MCF 10A (cell line): ENCODE results near the gene LRFN2. TPM values are rescaled to one million over a fixed set of nuclear protein-coding genes. Genes with fewer than 3 reads are reported as not detected.

Experiments
- BruUV-seq: library from RNA; stranded (reverse); fragments of 400-500 nt; replicated peaks from 2 replicates; lab custom pipeline; 2021; lab: Mats Ljungman, UMichigan
- CTCF ChIA-PET: fragments of 300-600 bp; sonication (Branson Sonifier 250); formaldehyde crosslinking; extraction: SDS; loops from one replicate; lab custom pipeline; 2021; ENCODE audit warnings: antibody characterized with exemption, inconsistent platforms; lab: Yijun Ruan, JAX
- POLR2A ChIA-PET: fragments of 300-600, 350-650 bp; sonication (Branson Sonifier 250); formaldehyde crosslinking; extraction: SDS; loops from one replicate; lab custom pipeline; 2020; ENCODE audit warnings: antibody characterized with exemption, inconsistent platforms; lab: Yijun Ruan, JAX
- DNase-seq: peaks from one replicate; pipeline ENCODE4 v3.0.0-alpha.2; 2018; ENCODE audit not compliant: unreplicated experiment
- H3K27ac Mint-ChIP-seq: one replicate; pipeline ENCODE4 v1.8.0; 2022; ENCODE audit warnings: mild to moderate bottlenecking, low read depth, mixed read lengths; ENCODE audit not compliant: unreplicated experiment
- H3K27me3 Mint-ChIP-seq: one replicate; pipeline ENCODE4 v1.8.0; 2022; ENCODE audit warnings: mixed read lengths; ENCODE audit not compliant: insufficient read depth, unreplicated experiment
- H3K36me3 Mint-ChIP-seq: one replicate; pipeline ENCODE4 v1.8.0; 2022; ENCODE audit warnings: mild to moderate bottlenecking, moderate library complexity, mixed read lengths; ENCODE audit not compliant: insufficient read depth, unreplicated experiment
- H3K4me1 Mint-ChIP-seq: one replicate; pipeline ENCODE4 v1.8.0; 2022; ENCODE audit warnings: mixed read lengths; ENCODE audit not compliant: insufficient read depth, unreplicated experiment
- H3K4me3 Mint-ChIP-seq: one replicate; pipeline ENCODE4 v1.8.0; 2022; ENCODE audit warnings: mild to moderate bottlenecking, moderate library complexity, mixed read lengths; ENCODE audit not compliant: unreplicated experiment
- H3K9me3 Mint-ChIP-seq: one replicate; pipeline ENCODE4 v1.8.0; 2022; ENCODE audit warnings: mixed read lengths; ENCODE audit not compliant: unreplicated experiment
- intact Hi-C: fragments of 100-400 bp; cut with micrococcal nuclease; formaldehyde crosslinking; loops from 2 replicates; pipeline ENCODE4 v1.14.1; 2022
- total RNA-seq: library from RNA; stranded (reverse); gene quantifications from 2 replicates; pipeline ENCODE4 v1.2.3, GENCODE V29; 2022
- TF ChIP-seq, protein P1 (sequence below): fragments of 200-600 bp; IDR thresholded peaks from one replicate; pipeline ENCODE4 v1.8.0; 2022; ENCODE audit warnings: antibody characterized with exemption, mild to moderate bottlenecking; ENCODE audit not compliant: unreplicated experiment

LRFN2 gene
- total RNA-seq, 1 experiment from 2014 or later = not detected

DNA sequence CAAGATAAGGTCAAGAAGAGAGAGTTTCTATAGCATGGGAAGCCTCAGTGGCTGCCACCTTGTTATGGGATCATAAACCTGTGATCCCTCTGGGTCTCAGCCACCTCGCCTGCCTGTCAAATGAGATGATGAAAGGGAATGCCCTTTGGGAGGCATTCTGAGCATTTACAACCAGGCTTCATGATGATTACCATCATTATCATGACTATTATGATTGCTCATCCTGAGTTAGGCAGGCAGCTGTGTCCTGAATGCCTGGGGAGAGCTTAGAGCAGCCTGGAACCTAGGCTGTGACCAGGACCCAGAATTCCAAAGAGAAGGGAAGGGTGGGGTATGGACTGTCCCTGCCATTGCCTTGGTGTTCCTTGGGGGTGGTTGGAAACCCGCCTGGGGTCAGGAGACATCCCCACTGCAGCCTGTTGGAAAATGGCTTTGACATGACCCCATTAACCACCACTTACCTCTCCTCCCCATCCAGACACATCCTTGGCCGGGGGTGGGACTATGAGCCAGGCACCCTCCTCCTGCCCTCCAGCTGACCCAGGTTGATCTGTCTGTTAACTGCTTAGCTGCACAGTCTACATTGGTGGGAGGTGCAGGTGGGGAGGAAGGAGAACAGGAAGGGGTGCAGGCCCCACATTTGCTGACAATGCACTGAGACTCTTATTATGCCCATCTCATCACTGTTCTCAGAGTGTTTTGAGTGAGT is 51.9 kb downstream of the LRFN2 start:
- BruUV-seq = no TSS peak
- no peaks in the 10 kb centered on the region for H3K27me3 Mint-ChIP-seq
- intact Hi-C loops = no loop called here

DNA sequence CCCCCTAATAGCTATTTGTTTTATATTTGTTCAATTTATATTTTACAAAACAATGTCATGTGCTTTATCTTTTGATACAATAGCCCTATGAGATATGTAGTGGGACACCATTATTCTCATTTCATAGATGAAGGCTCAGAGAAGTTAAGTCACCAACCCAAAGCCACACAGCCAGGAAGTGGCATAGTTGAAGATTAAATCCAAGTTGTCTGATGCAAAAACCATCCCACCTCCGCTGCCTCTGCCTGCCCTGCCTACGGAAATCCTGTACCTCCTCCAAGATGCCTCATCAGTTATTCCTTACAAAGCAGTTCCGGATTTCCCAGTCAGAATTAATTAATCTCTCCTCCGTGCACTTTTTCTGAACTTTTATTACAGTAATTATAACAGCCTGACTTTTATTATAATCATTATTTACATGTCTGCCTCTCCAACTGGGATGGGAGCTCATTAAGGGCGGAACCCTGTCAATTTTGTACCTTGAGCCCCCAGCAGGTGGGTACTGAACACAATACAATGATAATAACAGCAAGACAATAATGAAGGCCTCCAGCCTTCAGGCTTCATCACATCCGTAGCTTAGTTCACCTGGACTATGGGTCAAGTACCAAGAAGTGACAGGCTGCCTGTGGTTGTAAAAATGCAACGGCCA is 54.7 kb downstream of the LRFN2 start:
- H3K27me3 Mint-ChIP-seq = no peaks in the 10 kb centered on the region
- TF ChIP-seq, protein P1, sequence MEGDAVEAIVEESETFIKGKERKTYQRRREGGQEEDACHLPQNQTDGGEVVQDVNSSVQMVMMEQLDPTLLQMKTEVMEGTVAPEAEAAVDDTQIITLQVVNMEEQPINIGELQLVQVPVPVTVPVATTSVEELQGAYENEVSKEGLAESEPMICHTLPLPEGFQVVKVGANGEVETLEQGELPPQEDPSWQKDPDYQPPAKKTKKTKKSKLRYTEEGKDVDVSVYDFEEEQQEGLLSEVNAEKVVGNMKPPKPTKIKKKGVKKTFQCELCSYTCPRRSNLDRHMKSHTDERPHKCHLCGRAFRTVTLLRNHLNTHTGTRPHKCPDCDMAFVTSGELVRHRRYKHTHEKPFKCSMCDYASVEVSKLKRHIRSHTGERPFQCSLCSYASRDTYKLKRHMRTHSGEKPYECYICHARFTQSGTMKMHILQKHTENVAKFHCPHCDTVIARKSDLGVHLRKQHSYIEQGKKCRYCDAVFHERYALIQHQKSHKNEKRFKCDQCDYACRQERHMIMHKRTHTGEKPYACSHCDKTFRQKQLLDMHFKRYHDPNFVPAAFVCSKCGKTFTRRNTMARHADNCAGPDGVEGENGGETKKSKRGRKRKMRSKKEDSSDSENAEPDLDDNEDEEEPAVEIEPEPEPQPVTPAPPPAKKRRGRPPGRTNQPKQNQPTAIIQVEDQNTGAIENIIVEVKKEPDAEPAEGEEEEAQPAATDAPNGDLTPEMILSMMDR = no peak
- no peak overlapping the region for H3K4me3 Mint-ChIP-seq
- intact Hi-C loops = no loop called here
- no peak for DNase-seq
- H3K27ac Mint-ChIP-seq = no peak overlapping the region
- H3K9me3 Mint-ChIP-seq = peaks cover 34% of the 10 kb centered on the region
- POLR2A ChIA-PET = no interaction called here
- CTCF ChIA-PET = no interaction called here
- no peaks in the 10 kb centered on the region for H3K36me3 Mint-ChIP-seq
- BruUV-seq = no TSS peak
- no peaks in the 10 kb centered on the region for H3K4me1 Mint-ChIP-seq

More for the DNA sequence above, 51.9 kb downstream of the LRFN2 start:
- no peak for DNase-seq
- ChIA-PET POLR2A (no interaction called here), CTCF (no interaction called here)
- Mint-ChIP-seq H3K27ac (no peak overlapping the region), H3K4me3 (no peak overlapping the region), H3K4me1 (no peaks in the 10 kb centered on the region), H3K36me3 (no peaks in the 10 kb centered on the region), H3K9me3 (peaks cover 31% of the 10 kb centered on the region)
- TF ChIP-seq, protein P1 = no peak

DNA sequence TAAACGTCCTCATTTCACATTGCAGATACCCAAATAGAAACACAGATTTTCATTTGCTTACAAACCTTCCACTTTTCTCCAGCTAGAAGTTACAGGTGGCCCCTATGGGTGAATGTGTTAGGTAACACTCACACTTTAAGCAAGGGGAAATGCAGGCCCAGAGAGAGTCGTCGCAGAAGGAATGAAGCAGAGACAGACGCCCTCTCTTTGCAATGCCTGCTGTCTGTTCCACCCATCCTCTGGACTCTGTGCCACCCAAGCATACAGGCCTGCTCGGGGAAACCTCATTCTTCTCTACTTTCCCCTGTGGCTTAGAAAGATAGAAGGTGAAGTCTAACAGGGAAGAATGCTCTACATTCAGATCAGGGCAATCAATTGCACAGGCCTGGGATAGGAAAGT is 57.2 kb downstream of the LRFN2 start:
- no TSS peak for BruUV-seq
- POLR2A ChIA-PET = no interaction called here
- no peak for DNase-seq
- Mint-ChIP-seq H3K4me1 (no peaks in the 10 kb centered on the region), H3K27ac (no peak overlapping the region), H3K36me3 (no peaks in the 10 kb centered on the region), H3K9me3 (peaks cover 26% of the 10 kb centered on the region), H3K27me3 (no peaks in the 10 kb centered on the region), H3K4me3 (no peak overlapping the region)
- intact Hi-C loops = no loop called here
- TF ChIP-seq, protein P1 = no peak
- CTCF ChIA-PET = no interaction called here

DNA sequence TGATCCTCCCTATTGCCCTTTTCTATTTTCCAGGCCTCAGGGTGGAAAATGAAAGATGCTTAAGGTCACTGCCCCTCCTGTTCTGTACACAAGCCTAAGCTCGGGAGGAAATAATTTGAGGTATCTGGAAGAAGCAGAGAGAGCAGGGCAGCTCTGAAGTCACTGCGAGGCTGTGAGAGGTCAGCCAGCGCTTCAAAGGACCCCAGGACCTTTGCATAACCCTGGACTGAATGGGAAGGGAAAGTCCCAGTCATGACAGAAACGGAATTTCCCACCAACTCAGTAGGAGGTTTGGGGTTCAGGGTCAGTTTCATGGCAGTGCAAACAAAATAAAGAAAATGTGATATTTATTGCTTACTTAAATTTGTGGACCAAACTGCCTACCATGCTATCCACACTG is 58.1 kb downstream of the LRFN2 start:
- H3K9me3 Mint-ChIP-seq = peaks cover 32% of the 10 kb centered on the region
- CTCF ChIA-PET = interaction anchor here (0.7 kb wide), 1 partner anchor 96 kb away, joined by 3 read pairs; no protein-coding TSS in a partner anchor
- BruUV-seq = no TSS peak
- no peaks in the 10 kb centered on the region for H3K36me3 Mint-ChIP-seq
- H3K27me3 Mint-ChIP-seq = no peaks in the 10 kb centered on the region
- H3K27ac Mint-ChIP-seq = no peak overlapping the region
- H3K4me1 Mint-ChIP-seq = no peaks in the 10 kb centered on the region
- POLR2A ChIA-PET = no interaction called here
- no peak overlapping the region for H3K4me3 Mint-ChIP-seq
- no peak for DNase-seq
- TF ChIP-seq, protein P1 = no peak
- intact Hi-C loops = no loop called here
